Thoracic aorta (tissue), 2 donors: ENCODE measurements around the gene CDKAL1. TPM values are rescaled to one million over a fixed set of nuclear protein-coding genes. Genes with fewer than 3 reads are reported as not detected.

Experiments used
- ATAC-seq: fragments of 150-250 bp; one replicate; pipeline ENCODE4 v1.8.0; 2017; ENCODE audit warnings: low read depth; ENCODE audit not compliant: insufficient number of reproducible peaks, low FRiP score
- DNase-seq: peaks from one replicate; pipeline ENCODE4 v3.0.0-alpha.2; 2020; ENCODE audit warnings: low spot score
- H3K27ac ChIP-seq, 2 donors: fragments of 200-600 bp; sonication (generic); 1 replicate in 1 of 2; 2 replicates in 1 of 2; pipeline ENCODE4 v1.5.1; 2016; ENCODE audit warnings: mild to moderate bottlenecking in 2 of 2, moderate library complexity in 2 of 2
- H3K27me3 ChIP-seq: fragments of 200-600 bp; sonication (generic); replicated peaks from 2 replicates; pipeline ENCODE4 v1.6.0; 2016; ENCODE audit warnings: mild to moderate bottlenecking; ENCODE audit not compliant: insufficient read depth
- H3K36me3 ChIP-seq: fragments of 200-600 bp; sonication (generic); one replicate; pipeline ENCODE4 v1.5.1; 2016
- H3K4me1 ChIP-seq, 2 donors: fragments of 200-600 bp; sonication (generic); 1 replicate in 1 of 2; 2 replicates in 1 of 2; pipeline versions ENCODE4 v1.5.1 to v1.6.0; 2016; ENCODE audit warnings: low read depth in 2 of 2, mild to moderate bottlenecking in 1 of 2; ENCODE audit not compliant: control insufficient read depth in 1 of 2
- H3K4me3 ChIP-seq: fragments of 200-600 bp; sonication (generic); 2 replicates; pipeline ENCODE4 v1.5.1; 2016; ENCODE audit warnings: mild to moderate bottlenecking
- H3K9me3 ChIP-seq: fragments of 200-600 bp; sonication (generic); 2 replicates; pipeline ENCODE4 v1.5.1; 2016
- total RNA-seq, 2 donors: library from RNA; depleted of rRNA; stranded (reverse); fragments of >200 nt; gene quantifications; one replicate each; pipeline versions ENCODE4 v1.1.0 to v1.2.3, GENCODE V29; 2016
- TF ChIP-seq, protein P1 (sequence below): fragments of 200-600 bp; sonication (generic); IDR thresholded peaks from one replicate; pipeline ENCODE4 v1.5.1; 2019; ENCODE audit warnings: antibody characterized with exemption

CDKAL1 gene
- total RNA-seq, 2 donors from 2014 or later: 8.5 to 14.6 TPM

DNA sequence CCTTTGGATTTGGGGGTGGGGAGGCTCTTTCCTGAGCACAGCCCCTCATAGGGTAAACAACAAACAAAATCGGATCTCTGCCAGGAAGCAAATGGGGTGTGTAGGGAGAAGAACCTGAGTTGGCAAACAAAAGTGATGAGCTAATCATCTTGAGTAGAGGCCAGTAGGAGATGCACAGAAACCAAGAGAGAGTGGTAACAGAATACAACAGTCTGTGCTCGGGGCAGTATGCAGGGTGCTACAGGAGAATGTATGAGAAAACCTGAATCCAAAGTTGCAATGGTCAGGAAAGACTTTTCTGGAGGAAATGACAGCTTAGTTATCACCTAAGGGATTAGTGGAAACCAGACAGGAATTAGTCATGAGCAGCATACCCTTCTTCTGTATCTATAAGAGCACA is 177.8 kb downstream of the CDKAL1 start:
- no peak for DNase-seq
- Histone ChIP-seq H3K27ac (no peak overlapping the region), H3K27me3 (no peaks in the 10 kb centered on the region), H3K4me3 (no peak overlapping the region), H3K4me1 (peaks cover 0 to 8% of the 10 kb centered on the region in 2 donors), H3K9me3 (no peaks in the 10 kb centered on the region), H3K36me3 (no peaks in the 10 kb centered on the region)
- no peak for ATAC-seq
- TF ChIP-seq, protein P1, sequence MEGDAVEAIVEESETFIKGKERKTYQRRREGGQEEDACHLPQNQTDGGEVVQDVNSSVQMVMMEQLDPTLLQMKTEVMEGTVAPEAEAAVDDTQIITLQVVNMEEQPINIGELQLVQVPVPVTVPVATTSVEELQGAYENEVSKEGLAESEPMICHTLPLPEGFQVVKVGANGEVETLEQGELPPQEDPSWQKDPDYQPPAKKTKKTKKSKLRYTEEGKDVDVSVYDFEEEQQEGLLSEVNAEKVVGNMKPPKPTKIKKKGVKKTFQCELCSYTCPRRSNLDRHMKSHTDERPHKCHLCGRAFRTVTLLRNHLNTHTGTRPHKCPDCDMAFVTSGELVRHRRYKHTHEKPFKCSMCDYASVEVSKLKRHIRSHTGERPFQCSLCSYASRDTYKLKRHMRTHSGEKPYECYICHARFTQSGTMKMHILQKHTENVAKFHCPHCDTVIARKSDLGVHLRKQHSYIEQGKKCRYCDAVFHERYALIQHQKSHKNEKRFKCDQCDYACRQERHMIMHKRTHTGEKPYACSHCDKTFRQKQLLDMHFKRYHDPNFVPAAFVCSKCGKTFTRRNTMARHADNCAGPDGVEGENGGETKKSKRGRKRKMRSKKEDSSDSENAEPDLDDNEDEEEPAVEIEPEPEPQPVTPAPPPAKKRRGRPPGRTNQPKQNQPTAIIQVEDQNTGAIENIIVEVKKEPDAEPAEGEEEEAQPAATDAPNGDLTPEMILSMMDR: no peak

DNA sequence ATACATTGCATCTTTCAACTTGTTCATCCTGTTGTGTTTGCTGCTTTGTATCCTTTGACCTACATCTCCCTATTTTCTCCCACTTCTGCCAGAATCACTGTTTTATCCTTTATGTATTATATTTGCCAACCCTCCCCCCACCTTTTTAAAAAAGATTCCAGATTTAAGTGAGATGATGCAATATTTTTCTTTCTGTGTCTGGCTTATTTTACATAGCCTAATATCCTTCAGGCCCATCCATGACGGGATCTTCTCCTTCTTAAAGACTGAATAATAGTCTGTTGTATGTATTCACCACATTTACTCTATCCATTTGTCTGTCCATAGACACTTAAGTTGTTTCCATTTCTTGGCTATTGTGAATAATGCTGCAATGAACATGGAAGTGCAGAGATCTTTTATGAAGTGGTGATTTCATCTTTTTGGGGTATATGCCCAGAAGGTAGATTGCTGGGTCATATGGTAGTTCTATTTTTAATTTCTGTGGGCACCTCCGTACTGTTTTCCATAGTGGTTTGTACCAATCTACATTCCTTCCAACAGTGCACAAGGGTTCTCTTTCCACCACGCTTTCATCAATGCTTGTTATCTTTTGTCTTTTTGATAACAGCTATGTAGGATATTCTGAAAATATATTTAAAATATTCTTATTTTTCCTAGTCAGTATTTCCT is 181.0 kb downstream of the CDKAL1 start:
- Histone ChIP-seq H3K27me3 (no peaks in the 10 kb centered on the region), H3K9me3 (no peaks in the 10 kb centered on the region), H3K4me3 (no peak overlapping the region), H3K27ac (no peak overlapping the region), H3K4me1 (no peaks in the 10 kb centered on the region), H3K36me3 (no peaks in the 10 kb centered on the region)
- ATAC-seq (no peak), DNase-seq (no peak)
- TF ChIP-seq, protein P1: no peak

DNA sequence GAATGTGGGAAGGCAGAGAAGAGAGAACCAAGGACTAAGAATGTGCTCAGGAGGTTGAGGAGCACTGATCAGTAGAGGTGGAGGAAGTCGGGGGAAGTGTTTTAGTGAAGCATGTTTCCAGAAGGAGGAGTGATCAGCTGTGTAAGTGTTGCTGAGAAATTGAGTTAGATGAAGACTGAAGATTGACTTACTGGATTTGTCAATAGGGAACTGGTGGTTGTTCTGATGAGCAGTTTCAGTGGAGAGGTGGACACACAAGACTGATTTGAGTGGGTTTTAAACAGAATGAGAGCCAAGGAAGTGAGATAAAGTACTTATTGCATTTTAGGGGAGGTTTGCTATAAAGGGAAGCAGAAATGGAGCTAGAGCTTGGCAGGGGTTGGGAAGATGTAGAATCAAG is 182.6 kb downstream of the CDKAL1 start:
- Histone ChIP-seq H3K9me3 (no peaks in the 10 kb centered on the region), H3K36me3 (no peaks in the 10 kb centered on the region), H3K27ac (no peak overlapping the region), H3K27me3 (no peaks in the 10 kb centered on the region), H3K4me3 (no peak overlapping the region), H3K4me1 (no peaks in the 10 kb centered on the region)
- no peak for ATAC-seq
- TF ChIP-seq, protein P1: no peak
- DNase-seq: no peak

DNA sequence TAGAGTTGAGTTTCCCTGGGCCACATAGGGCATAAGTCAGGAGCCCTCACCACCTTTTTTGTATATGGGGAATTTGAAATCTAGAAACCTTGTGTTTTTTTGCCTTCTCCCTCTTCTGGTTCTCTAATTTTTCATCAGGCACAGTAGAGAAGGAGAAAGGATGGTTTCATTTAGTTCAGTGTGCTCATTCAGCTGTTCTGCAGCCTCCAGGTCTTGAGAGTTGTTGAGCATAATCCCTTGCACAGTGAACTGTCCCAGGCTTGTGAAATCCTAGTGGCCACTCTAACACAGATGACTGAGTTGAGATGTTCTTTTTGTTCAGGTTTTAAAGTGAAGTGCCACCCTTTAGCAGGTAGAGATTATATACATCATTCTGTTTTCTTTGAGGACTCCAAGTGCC is 183.5 kb downstream of the CDKAL1 start:
- TF ChIP-seq, protein P1: no peak
- no peak overlapping the region for H3K27ac ChIP-seq
- H3K9me3 ChIP-seq: no peaks in the 10 kb centered on the region
- H3K27me3 ChIP-seq: no peaks in the 10 kb centered on the region
- no peak for ATAC-seq
- no peak for DNase-seq
- H3K36me3 ChIP-seq: no peaks in the 10 kb centered on the region
- H3K4me3 ChIP-seq: no peak overlapping the region
- H3K4me1 ChIP-seq: no peaks in the 10 kb centered on the region

DNA sequence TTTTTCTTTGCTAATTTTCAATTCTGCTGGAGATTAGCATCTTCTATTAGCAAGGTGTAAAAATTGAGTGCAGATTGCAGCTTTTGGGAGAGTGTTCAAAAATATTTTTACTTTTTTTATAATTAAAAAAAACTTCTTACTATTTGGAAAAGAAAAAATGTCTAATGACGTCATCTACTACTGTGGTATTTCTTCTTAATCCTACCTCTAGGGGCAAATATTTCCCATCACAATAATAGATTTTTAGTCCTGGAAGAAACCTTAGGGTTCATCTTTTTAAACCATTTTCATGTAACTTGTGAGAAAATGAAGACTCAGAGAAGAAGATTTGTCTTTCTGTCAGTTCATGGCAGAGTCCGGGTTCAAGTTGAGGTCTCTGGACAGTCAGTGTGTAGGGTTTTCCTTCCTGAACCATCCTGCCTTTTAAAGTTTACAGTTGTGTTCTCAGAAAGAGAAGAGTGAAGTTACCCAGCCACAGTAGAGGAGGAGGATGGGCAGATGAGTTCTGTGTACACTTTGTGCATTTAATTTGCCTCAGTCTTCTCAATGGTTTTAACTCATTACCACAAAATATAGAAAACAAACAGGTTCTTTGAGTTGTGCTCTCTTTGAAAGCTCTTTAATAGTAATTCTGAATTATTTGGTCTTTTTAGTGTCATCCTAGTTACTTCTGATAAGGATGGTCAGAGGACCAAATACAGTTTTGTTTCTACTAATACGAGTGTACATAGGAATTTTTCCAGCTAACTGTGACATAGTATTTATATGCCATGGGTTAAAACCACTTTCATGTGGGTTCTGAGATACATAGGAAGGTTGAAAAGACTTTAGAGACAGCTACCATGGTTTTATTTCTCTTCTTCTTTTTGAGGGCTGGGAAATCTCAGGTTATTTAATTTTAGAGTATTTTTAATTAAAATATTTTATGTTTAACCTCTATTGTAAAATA is 184.7 kb downstream of the CDKAL1 start:
- Histone ChIP-seq H3K36me3 (no peaks in the 10 kb centered on the region), H3K9me3 (no peaks in the 10 kb centered on the region), H3K27me3 (no peaks in the 10 kb centered on the region), H3K4me3 (no peak overlapping the region), H3K4me1 (no peaks in the 10 kb centered on the region), H3K27ac (no peak overlapping the region)
- no peak for ATAC-seq
- TF ChIP-seq, protein P1: no peak
- no peak for DNase-seq
